Tibial artery (tissue), 4 donors: Measurements from ENCODE around the gene N4BP2L1.

Source experiments
- DNase-seq, 2 donors: peaks; one replicate each; pipeline ENCODE4 v3.0.0-alpha.2; 2019
- H3K27ac ChIP-seq, 2 donors: fragments of 200-600 bp; sonication (generic) in 1 of 2; 1 replicate in 1 of 2; 2 replicates in 1 of 2; pipeline ENCODE4 v1.5.1; 2018 to 2019; ENCODE audit warnings: mild to moderate bottlenecking in 1 of 2
- H3K27me3 ChIP-seq, 2 donors: fragments of 200-600 bp; sonication (generic) in 1 of 2; one replicate each; pipeline versions ENCODE4 v1.5.1 to v1.6.0; 2016 to 2019
- H3K36me3 ChIP-seq, 3 donors: fragments of 200-600 bp; sonication (generic) in 2 of 3; one replicate each; pipeline ENCODE4 v1.5.1; 2016 to 2019; ENCODE audit warnings: mild to moderate bottlenecking in 2 of 3
- H3K4me1 ChIP-seq, 4 donors: fragments of 200-600 bp; sonication (generic) in 2 of 4; 1 replicate in 3 of 4; 2 replicates in 1 of 4; pipeline ENCODE4 v1.5.1; 2016 to 2019
- H3K4me3 ChIP-seq, 2 donors: fragments of 200-600 bp; sonication (generic) in 1 of 2; 1 replicate in 1 of 2; 2 replicates in 1 of 2; pipeline ENCODE4 v1.5.1; 2018 to 2019; ENCODE audit warnings: mild to moderate bottlenecking in 2 of 2
- H3K9me3 ChIP-seq, 3 donors: fragments of 200-600 bp; sonication (generic) in 1 of 3; one replicate each; pipeline ENCODE4 v1.5.1; 2016 to 2019
- CTCF ChIP-seq, 2 experiments: fragments of 200-600 bp in 1 of 2; fragments of 450-650 bp in 1 of 2; IDR thresholded peaks; one replicate each; pipeline ENCODE4 v1.5.1; 2017 to 2019; ENCODE audit warnings: antibody characterized with exemption in 2 of 2, mild to moderate bottlenecking in 1 of 2, moderate library complexity in 1 of 2
- intact Hi-C: fragments of 100-400 bp; cut with DNase I; formaldehyde crosslinking; loops from one replicate; pipeline ENCODE4 v1.15.0; 2023; ENCODE audit warnings: low total_unique reads

The N4BP2L1 gene

DNA sequence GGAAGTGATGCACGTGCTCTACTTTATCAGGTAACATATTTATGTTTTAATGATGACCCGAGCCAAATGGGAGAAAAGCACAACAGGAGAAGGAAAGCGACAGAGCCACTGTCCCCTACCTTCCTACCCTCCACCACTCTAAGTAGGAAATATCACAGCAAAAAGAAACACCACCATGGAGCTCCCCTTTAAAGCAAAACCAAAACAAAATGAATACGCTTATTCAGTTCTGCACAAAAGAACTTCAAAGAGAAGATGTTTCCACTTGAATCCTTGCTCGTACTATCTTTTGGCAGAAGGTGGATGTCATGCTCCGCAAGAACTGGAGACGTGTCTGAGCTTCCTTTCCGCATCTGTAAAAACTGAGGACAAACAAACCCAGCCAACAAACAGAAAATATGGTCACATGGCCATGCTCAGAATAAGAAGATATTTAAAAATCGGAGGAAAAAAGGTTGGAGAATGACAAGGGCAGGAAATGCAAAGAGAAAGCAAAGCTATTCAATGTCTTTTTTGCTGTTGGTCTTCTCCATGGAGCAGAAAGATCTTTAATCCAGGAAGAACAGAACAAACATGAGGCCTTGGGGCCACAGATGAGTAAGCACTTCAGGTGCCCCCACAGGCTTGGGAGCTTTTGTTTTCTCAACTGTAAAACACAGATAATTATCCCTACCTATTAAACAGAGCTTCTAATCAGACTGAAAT lies 19.5 kb downstream of the N4BP2L1 start:
- Histone ChIP-seq H3K9me3 (no peaks in the 10 kb centered on the region), H3K27me3 (no peaks in the 10 kb centered on the region), H3K4me3 (no peak overlapping the region), H3K36me3 (peaks cover 6 to 33% (median 31%) of the 10 kb centered on the region in 3 donors), H3K27ac (no peak overlapping the region), H3K4me1 (no peaks in the 10 kb centered on the region)
- DNase-seq: no peak
- intact Hi-C loops: no loop called here
- no peak for TF ChIP-seq CTCF (IDR thresholded peaks at IDR 0.05)

DNA sequence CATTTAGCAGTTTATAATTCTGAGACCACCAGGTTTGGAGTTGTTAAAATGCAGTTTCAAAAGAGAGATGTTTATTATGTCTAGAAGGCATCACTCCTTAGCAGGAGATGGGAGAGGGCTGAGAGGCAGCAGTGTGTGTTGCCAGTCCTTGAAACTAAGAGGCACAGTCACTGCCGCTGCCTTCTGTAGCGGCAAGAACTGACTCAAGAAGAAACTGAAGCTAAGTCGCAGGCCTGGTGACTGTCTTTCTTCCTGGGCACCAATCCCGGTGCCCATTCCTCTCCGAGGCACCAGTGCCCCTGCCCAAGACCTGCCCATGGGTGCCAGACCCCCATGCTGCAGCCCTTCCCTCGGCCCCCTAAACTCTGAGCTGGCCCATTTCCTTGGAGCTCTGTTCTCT lies 20.1 kb downstream of the N4BP2L1 start:
- no peaks in the 10 kb centered on the region for H3K4me1 ChIP-seq
- H3K9me3 ChIP-seq: no peaks in the 10 kb centered on the region
- peaks cover 7 to 39% (median 37%) of the 10 kb centered on the region in 3 donors for H3K36me3 ChIP-seq
- TF ChIP-seq CTCF (IDR thresholded peaks at IDR 0.05): no peak
- H3K27ac ChIP-seq: no peak overlapping the region
- H3K4me3 ChIP-seq: no peak overlapping the region
- DNase-seq: no peak
- intact Hi-C loops: no loop called here
- H3K27me3 ChIP-seq: no peaks in the 10 kb centered on the region

DNA sequence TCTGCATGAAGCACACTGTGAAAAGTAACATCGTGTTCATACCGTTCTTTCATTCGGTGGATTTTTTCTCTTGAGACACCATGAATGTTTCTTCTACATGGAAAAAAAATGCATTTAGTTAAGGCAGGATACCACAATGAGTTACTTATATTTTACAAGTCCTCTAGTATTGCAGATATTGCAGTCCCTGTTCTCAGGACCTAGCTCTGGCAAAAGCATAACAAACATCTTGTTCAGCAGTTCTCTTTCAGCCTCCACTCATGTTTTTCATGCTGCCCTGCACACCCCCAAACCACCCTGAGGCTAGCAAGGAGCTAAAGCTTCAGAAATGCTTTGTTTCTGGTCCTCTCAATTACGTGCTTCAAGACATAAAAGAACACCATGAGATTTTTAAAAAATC lies 24.8 kb downstream of the N4BP2L1 start:
- no peak for TF ChIP-seq CTCF (IDR thresholded peaks at IDR 0.05)
- Histone ChIP-seq H3K27me3 (no peaks in the 10 kb centered on the region), H3K36me3 (peaks cover 18 to 50% (median 47%) of the 10 kb centered on the region in 3 donors), H3K4me1 (no peaks in the 10 kb centered on the region), H3K9me3 (no peaks in the 10 kb centered on the region), H3K4me3 (no peak overlapping the region), H3K27ac (no peak overlapping the region)
- intact Hi-C loops: no loop called here
- no peak for DNase-seq

DNA sequence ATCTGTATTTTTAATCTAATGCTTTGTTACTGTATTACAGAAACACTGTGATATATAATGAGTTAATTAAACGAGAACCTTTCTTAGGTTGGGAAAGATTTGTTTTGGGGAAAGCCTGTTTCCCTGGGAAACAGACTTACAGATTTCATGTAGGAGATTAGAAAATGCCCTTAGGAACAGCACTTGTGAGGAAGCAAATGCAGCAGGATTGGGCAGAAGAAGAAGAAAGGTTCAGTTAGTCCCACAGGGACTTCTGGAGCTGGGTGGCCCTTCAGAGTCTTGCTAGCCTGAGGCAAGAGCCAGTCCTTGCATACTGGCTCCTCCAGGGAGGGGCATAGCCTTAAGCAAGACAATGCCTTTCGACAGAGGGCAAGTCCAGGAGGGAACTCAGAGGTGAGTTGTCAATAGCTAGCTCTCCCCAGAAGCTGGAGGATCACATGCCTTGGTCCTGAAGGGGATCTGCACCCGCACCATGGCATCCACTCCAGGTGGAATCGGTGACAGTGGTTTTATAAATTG lies 36.8 kb downstream of the N4BP2L1 start:
- intact Hi-C loops: no loop called here
- no peak for DNase-seq
- no peaks in the 10 kb centered on the region for H3K4me1 ChIP-seq
- H3K4me3 ChIP-seq: no peak overlapping the region
- H3K36me3 ChIP-seq: no peaks in the 10 kb centered on the region
- no peaks in the 10 kb centered on the region for H3K27me3 ChIP-seq
- H3K9me3 ChIP-seq: no peaks in the 10 kb centered on the region
- TF ChIP-seq CTCF (IDR thresholded peaks at IDR 0.05): no peak
- H3K27ac ChIP-seq: no peak overlapping the region

DNA sequence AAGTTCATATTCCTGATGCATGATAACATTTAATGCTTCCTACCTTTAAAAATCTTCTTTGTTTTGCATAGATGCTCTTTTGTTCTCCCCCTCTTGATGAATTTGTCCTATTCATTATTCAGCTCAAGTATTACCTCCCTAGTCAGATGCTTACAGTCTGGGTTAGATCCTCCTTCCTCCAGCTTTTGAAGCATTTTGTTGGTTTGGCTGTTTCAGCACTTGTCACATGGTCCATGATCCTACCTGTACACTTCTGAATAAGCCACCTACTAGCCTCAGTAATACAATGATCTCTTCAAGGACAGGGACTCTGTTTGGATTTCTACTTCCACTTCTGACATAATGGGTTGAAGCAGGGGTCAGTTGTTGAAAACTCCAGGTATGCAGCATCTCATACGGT lies 37.4 kb downstream of the N4BP2L1 start:
- H3K4me3 ChIP-seq: no peak overlapping the region
- no peak overlapping the region for H3K27ac ChIP-seq
- no peak for DNase-seq
- no peaks in the 10 kb centered on the region for H3K27me3 ChIP-seq
- H3K9me3 ChIP-seq: no peaks in the 10 kb centered on the region
- no peaks in the 10 kb centered on the region for H3K36me3 ChIP-seq
- TF ChIP-seq CTCF (IDR thresholded peaks at IDR 0.05): no peak
- H3K4me1 ChIP-seq: no peaks in the 10 kb centered on the region
- intact Hi-C loops: no loop called here
